Chondrocyte (in vitro differentiated cells): ENCODE measurements around the gene CPN2. TPM values are rescaled to one million over a fixed set of nuclear protein-coding genes. Genes with fewer than 3 reads are reported as not detected.

Experiments
- DNase-seq: peaks from one replicate; pipeline ENCODE4 v3.0.0; 2021; ENCODE audit warnings: mixed read lengths, low spot score
- H3K27ac Mint-ChIP-seq: one replicate; pipeline ENCODE4 v1.8.0; 2021; ENCODE audit warnings: mild to moderate bottlenecking, moderate library complexity, mixed read lengths; ENCODE audit not compliant: unreplicated experiment
- H3K27me3 Mint-ChIP-seq: 2 replicates; pipeline ENCODE4 v1.8.0; 2021; ENCODE audit warnings: low read depth, mixed read lengths
- H3K36me3 Mint-ChIP-seq: 2 replicates; pipeline ENCODE4 v1.8.0; 2021; ENCODE audit warnings: low read depth, mixed read lengths
- H3K4me1 Mint-ChIP-seq: 2 replicates; pipeline ENCODE4 v1.8.0; 2021; ENCODE audit warnings: low read depth, mild to moderate bottlenecking, mixed read lengths
- H3K4me3 Mint-ChIP-seq: one replicate; pipeline ENCODE4 v1.8.0; 2021; ENCODE audit warnings: mild to moderate bottlenecking, moderate library complexity, mixed read lengths; ENCODE audit not compliant: unreplicated experiment
- H3K9me3 Mint-ChIP-seq: 2 replicates; pipeline ENCODE4 v1.8.0; 2021; ENCODE audit warnings: low read depth, mixed read lengths
- total RNA-seq: library from RNA; stranded (reverse); gene quantifications from 3 replicates; pipeline ENCODE4 v1.2.1, GENCODE V29; 2021
- TF ChIP-seq, protein P1 (sequence below): fragments of 200-600 bp; sonication (generic); IDR thresholded peaks from 2 replicates; pipeline ENCODE4 v1.5.0; 2021; ENCODE audit warnings: antibody characterized with exemption, mild to moderate bottlenecking, moderate library complexity

The CPN2 gene
- total RNA-seq, 1 donor from 2014 or later: not detected

DNA sequence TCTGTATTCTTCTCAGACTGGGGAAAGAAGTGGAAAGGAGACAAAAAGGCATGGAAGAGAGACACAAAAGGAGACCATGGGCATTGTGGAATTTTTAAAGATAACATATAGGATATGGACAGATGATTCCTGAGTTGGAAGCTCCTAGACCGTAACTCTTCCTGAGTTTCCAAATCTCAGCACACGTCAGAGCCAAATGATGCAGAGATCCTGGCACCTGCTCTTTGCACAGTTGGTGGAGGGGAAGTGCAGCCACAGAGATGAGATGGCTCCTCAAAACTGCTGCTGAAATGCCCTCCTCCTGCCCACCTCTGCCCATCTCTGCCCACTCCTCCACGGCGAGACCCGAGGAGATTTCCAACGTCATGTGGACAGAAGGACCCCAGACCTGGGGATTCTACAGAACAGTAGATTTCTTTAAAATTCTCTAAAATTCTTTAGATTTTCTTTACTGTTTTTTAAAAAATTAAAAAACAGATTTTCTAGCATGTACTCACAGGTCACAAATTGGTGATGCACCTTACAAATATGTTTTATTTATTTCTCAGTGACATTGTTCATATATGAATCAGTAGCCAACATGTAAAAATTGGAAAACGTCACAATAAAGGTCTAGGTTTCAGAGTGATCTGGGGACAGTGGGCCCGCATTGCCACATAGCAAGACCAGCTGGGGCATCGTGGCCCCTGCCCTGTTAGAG is 8.1 kb downstream of the CPN2 start:
- H3K27ac Mint-ChIP-seq: no peak overlapping the region

DNA sequence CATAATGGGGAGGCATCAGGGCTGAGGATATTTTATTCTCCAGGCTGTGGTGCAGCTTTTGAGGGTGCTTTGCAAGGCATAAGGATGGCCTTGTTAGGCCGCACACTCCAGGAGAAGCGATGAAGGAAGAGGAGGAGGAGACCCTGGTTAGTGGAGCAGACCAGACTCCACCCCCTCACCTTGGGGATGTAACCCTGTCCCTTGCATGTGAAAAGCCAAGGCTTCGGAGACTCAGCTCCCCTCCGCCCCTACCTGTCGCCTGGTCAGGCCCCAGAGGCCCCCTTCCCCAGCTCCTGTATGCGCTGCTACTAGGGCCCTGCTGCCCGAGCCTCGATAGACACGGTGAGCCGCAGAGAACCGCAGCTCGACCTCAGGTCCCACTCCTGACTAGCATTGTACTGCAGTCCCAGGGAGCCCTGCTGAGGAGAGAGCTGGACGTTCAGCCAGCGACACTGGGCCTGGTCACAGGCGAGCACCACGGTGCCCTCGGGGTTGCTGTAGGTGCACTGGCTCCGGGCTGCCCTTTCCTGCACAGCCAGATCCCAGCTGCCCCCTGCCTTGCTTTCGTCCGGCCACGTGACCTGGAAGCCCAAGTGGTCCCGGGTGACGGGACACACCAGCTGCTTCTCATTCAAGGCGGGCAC is 10.2 kb downstream of the CPN2 start:
- no peaks in the 10 kb centered on the region for H3K9me3 Mint-ChIP-seq
- H3K4me3 Mint-ChIP-seq: no peak overlapping the region
- TF ChIP-seq, protein P1, sequence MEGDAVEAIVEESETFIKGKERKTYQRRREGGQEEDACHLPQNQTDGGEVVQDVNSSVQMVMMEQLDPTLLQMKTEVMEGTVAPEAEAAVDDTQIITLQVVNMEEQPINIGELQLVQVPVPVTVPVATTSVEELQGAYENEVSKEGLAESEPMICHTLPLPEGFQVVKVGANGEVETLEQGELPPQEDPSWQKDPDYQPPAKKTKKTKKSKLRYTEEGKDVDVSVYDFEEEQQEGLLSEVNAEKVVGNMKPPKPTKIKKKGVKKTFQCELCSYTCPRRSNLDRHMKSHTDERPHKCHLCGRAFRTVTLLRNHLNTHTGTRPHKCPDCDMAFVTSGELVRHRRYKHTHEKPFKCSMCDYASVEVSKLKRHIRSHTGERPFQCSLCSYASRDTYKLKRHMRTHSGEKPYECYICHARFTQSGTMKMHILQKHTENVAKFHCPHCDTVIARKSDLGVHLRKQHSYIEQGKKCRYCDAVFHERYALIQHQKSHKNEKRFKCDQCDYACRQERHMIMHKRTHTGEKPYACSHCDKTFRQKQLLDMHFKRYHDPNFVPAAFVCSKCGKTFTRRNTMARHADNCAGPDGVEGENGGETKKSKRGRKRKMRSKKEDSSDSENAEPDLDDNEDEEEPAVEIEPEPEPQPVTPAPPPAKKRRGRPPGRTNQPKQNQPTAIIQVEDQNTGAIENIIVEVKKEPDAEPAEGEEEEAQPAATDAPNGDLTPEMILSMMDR: no peak
- peaks cover 9% of the 10 kb centered on the region for H3K4me1 Mint-ChIP-seq
- no peak overlapping the region for H3K27ac Mint-ChIP-seq
- no peak for DNase-seq
- no peaks in the 10 kb centered on the region for H3K36me3 Mint-ChIP-seq
- H3K27me3 Mint-ChIP-seq: peaks cover 37% of the 10 kb centered on the region

More for the DNA sequence above, 8.1 kb downstream of the CPN2 start:
- Mint-ChIP-seq H3K27me3 (peaks cover 27% of the 10 kb centered on the region), H3K36me3 (no peaks in the 10 kb centered on the region), H3K4me3 (no peak overlapping the region), H3K4me1 (peaks cover 9% of the 10 kb centered on the region), H3K9me3 (no peaks in the 10 kb centered on the region)
- DNase-seq: no peak
- TF ChIP-seq, protein P1: no peak

DNA sequence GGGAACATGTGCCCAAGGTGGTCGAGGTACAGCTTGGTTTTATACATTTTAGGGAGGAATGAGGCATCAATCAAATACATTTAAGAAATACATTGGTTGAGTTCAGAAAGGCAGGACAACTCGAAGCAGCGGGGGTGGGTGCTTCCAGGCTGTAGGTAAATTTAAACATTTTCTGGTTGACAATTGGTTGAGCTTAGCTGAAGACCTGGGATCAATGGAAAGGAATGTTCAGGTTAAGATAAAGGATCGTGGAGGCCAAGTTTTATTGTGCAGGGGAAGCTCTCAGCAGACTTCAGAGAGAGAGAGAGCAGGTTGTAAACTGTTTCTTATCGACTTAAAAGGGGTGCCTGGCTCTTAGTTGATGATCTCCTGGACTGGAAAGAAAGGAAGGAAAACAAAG is 11.3 kb downstream of the CPN2 start:
- peaks cover 9% of the 10 kb centered on the region for H3K4me1 Mint-ChIP-seq
- H3K4me3 Mint-ChIP-seq: no peak overlapping the region
- H3K27ac Mint-ChIP-seq: no peak overlapping the region
- DNase-seq: no peak
- TF ChIP-seq, protein P1: no peak
- no peaks in the 10 kb centered on the region for H3K36me3 Mint-ChIP-seq
- no peaks in the 10 kb centered on the region for H3K9me3 Mint-ChIP-seq
- H3K27me3 Mint-ChIP-seq: peaks cover 33% of the 10 kb centered on the region

DNA sequence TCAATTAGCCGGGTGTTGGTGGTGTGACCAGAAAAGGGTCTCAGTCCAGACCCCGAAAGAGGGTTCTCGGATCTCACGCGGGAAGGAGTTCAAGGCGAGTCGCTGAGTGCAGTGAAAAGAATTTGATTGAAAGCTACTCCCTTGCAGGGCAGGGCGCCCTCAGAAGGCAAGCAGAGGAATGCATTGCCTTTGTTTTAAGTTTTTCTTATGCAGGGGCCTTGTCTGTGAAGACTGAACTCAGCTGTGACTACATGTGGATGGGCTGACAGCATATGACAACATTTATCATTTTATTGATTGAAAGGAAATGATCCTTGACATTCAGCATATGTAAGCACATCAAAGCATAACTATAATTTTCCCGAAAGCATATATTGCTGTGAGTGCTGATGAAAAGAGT is 11.8 kb downstream of the CPN2 start:
- H3K4me3 Mint-ChIP-seq: no peak overlapping the region
- peaks cover 33% of the 10 kb centered on the region for H3K27me3 Mint-ChIP-seq
- TF ChIP-seq, protein P1: peak; percentile 43
- H3K4me1 Mint-ChIP-seq: peaks cover 9% of the 10 kb centered on the region
- H3K27ac Mint-ChIP-seq: no peak overlapping the region
- H3K36me3 Mint-ChIP-seq: no peaks in the 10 kb centered on the region
- no peak for DNase-seq
- H3K9me3 Mint-ChIP-seq: no peaks in the 10 kb centered on the region

DNA sequence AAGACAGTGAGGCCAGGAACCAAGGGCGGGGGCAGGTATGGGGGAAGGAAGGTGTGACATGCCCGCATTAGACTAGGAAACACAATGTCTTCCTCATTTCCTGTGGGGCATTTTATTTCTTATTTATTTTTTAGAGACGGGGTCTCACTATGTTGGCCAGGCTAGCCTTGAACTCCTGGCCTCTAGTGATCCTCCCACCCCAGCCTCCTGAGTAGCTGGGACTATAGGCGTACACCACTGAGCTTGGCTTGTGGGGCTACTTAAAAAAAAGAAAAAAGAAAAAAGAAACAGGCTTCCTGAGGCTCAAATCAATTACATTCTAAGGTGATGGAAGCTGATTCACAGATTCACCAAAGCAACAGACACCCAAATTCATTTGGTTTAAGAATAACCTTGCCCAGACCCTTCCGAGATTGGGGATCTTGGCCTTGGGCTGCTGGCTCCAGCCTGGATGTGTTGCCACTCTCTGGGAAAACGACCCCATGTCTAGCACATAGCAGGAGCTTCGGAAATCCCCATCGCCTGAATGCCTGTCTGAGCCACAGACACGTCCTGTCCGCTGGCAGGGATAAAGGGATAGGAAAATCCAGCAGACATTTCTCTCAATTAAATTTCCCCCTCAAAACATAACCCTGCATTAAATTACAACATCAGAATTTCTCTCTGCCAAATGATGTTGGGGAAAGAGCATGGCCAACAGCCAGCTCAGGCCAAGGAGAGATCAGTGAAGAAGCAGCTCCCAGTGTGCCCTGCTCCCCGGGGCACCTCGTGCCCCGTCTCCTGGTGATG is 13.0 kb downstream of the CPN2 start:
- H3K4me3 Mint-ChIP-seq: no peak overlapping the region
- H3K4me1 Mint-ChIP-seq: peaks cover 11% of the 10 kb centered on the region
- TF ChIP-seq, protein P1: no peak
- H3K27ac Mint-ChIP-seq: peak overlapping the region; percentile 17
- no peaks in the 10 kb centered on the region for H3K9me3 Mint-ChIP-seq
- DNase-seq: no peak
- peaks cover 28% of the 10 kb centered on the region for H3K27me3 Mint-ChIP-seq
- no peaks in the 10 kb centered on the region for H3K36me3 Mint-ChIP-seq
